Measurements from ENCODE around the gene IFNL1. TPM values are rescaled to one million over a fixed set of nuclear protein-coding genes. Genes with fewer than 3 reads are reported as not detected.

IFNL1 gene
- total and polyA plus RNA-seq, 2 experiments from 2014 or later, result not detected

DNA sequence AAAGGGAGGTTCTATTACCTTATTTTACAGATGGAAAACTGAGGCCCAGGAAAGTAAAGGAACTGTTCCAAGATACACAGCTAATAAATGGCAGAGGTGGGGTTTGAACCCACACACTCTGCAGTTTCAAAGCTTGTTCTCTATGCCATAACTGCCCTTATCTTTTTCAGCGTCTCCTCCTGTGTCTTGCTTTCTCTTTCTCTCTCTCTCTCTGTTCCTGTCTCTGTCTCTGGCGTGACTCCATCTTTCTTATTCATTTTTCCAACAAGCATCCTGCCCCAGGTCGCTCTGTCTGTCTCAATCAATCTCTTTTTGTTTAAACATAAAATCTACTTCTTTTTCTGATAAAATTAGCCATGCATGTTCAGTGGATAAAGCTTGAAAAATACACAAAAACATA is 44.4 kb upstream of the IFNL1 start:
- no peak for DNase-seq (ENCODE audit: low read depth in 1 of 2, low spot score in 1 of 2)
- TF ChIP-seq, protein P1, sequence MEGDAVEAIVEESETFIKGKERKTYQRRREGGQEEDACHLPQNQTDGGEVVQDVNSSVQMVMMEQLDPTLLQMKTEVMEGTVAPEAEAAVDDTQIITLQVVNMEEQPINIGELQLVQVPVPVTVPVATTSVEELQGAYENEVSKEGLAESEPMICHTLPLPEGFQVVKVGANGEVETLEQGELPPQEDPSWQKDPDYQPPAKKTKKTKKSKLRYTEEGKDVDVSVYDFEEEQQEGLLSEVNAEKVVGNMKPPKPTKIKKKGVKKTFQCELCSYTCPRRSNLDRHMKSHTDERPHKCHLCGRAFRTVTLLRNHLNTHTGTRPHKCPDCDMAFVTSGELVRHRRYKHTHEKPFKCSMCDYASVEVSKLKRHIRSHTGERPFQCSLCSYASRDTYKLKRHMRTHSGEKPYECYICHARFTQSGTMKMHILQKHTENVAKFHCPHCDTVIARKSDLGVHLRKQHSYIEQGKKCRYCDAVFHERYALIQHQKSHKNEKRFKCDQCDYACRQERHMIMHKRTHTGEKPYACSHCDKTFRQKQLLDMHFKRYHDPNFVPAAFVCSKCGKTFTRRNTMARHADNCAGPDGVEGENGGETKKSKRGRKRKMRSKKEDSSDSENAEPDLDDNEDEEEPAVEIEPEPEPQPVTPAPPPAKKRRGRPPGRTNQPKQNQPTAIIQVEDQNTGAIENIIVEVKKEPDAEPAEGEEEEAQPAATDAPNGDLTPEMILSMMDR (IDR thresholded peaks at IDR 0.05; ENCODE audit: low read depth, low read length), result no peak
- Histone ChIP-seq H3K4me3 (no peak overlapping the region), H3K27ac (no peak overlapping the region), H3K36me3 (no peaks in the 10 kb centered on the region), H3K27me3 (peaks cover 41% of the 10 kb centered on the region), H3K9me3 (ENCODE audit: low read depth) (no peaks in the 10 kb centered on the region), H3K4me1 (ENCODE audit: low read depth) (no peaks in the 10 kb centered on the region)

DNA sequence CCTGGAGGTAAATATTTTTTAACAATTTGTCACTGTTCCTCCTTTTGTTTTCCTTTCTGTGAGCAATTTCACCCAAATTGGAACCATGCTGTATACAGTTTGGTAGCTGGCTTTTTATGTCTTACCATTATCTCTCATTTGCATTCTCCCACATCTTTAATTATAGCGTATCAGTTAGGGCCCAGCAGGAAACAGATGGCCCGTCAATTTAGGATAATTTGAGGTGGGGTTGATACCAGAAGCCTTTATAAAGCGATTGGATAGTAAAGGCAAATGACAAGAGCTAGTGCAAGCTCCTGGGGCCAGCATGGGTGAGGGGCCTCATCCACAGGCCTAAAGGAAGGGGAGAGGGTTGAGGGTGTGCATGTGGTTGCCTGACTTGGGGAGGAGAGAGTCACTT is 43.7 kb upstream of the IFNL1 start:
- Histone ChIP-seq H3K9me3 (ENCODE audit: low read depth) (no peaks in the 10 kb centered on the region), H3K4me1 (ENCODE audit: low read depth) (no peaks in the 10 kb centered on the region), H3K4me3 (no peak overlapping the region), H3K27me3 (peaks cover 35% of the 10 kb centered on the region), H3K36me3 (no peaks in the 10 kb centered on the region), H3K27ac (no peak overlapping the region)
- TF ChIP-seq, protein P1 (IDR thresholded peaks at IDR 0.05; ENCODE audit: low read depth, low read length), result no peak
- no peak for DNase-seq (ENCODE audit: low read depth in 1 of 2, low spot score in 1 of 2)

GRCh38 chr19:39253374-39254149 is 42.6 kb upstream of the IFNL1 start:
- H3K4me3 ChIP-seq, result no peak overlapping the region
- peaks cover 3% of the 10 kb centered on the region for H3K4me1 ChIP-seq (ENCODE audit: low read depth)
- no peaks in the 10 kb centered on the region for H3K36me3 ChIP-seq
- H3K27ac ChIP-seq, result no peak overlapping the region
- TF ChIP-seq, protein P1 (IDR thresholded peaks at IDR 0.05; ENCODE audit: low read depth, low read length), result no peak
- no peak for DNase-seq (ENCODE audit: low read depth in 1 of 2, low spot score in 1 of 2)
- peaks cover 24% of the 10 kb centered on the region for H3K27me3 ChIP-seq
- no peaks in the 10 kb centered on the region for H3K9me3 ChIP-seq (ENCODE audit: low read depth)

DNA sequence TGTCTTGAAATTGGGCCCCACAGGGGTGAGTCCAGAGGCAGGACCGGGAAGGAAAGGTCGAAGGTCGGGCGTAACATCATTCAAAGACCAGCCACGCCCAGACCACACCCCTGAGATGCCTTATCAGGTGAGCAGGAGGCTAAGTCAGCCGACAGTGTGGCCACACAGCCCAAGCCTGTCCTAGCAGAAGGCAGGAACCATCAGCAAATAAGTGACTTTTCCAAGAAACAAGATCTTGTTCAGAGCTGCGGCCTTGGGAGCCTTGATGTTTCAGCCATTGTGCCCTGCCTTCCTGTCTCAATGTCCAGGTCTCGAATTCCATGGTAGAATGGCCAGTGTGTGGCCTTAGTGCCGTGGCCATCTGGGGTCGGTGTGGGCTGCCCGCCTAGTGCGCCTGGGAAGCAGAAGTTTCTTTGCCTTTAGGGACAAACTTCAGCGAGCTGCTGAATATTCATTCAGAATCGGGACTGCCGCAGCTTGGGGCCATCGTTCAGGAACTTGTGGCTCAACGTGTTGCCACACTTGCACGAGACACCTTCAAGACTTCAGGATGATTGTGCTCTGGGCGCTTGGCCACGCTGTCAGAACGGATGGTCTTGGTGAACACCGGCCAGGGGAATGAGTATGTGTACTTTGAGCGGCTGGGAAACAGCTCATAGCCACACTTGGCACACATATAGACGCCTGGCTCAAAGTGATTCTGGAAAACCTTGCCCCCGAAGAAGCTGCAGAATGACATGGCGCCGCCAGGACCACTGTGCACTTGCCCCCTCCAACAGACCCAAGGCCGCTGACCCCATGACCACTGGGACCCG is 41.5 kb upstream of the IFNL1 start:
- no peak for DNase-seq (ENCODE audit: low read depth in 1 of 2, low spot score in 1 of 2)
- TF ChIP-seq, protein P1 (IDR thresholded peaks at IDR 0.05; ENCODE audit: low read depth, low read length), result no peak
- Histone ChIP-seq H3K4me1 (ENCODE audit: low read depth) (peaks cover 4% of the 10 kb centered on the region), H3K4me3 (no peak overlapping the region), H3K36me3 (no peaks in the 10 kb centered on the region), H3K9me3 (ENCODE audit: low read depth) (no peaks in the 10 kb centered on the region), H3K27ac (no peak overlapping the region), H3K27me3 (peaks cover 13% of the 10 kb centered on the region)

DNA sequence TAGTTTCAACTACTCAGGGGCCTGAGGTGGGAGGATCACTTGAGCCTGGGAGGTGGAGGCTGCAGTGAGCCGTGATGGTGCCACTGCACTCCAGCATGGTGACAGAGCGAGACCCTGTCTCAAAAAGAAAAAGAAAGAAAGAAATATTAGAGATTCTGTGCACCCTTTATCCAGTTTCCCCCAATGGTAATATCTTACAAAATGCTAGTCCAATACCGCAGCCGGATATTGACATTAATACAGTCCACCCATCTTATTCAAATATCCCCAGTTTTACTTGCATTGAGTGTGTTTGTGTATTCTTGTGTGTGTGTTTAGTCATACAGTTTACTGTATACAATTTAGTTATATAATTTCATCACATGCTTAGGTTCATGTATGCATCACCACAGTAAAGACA is 39.0 kb upstream of the IFNL1 start:
- Histone ChIP-seq H3K4me1 (ENCODE audit: low read depth) (peaks cover 4% of the 10 kb centered on the region), H3K36me3 (no peaks in the 10 kb centered on the region), H3K4me3 (no peak overlapping the region), H3K27ac (no peak overlapping the region), H3K27me3 (peaks cover 20% of the 10 kb centered on the region), H3K9me3 (ENCODE audit: low read depth) (no peaks in the 10 kb centered on the region)
- TF ChIP-seq, protein P1 (IDR thresholded peaks at IDR 0.05; ENCODE audit: low read depth, low read length), result no peak
- no peak for DNase-seq (ENCODE audit: low read depth in 1 of 2, low spot score in 1 of 2)

All from cardiac muscle cell (in vitro differentiated cells and primary cell).